Brain microvascular endothelial cell (primary cell): Measurements from ENCODE around the gene HOXD3.
A peak's percentile ranks its signal among the peaks of the same experiment; 100 is the strongest.

ENCODE experiments used
- DNase-seq: peaks from one replicate; pipeline ENCODE4 v3.0.0-alpha.2; 2020
- H3K27ac ChIP-seq: fragments of 250-450 bp; sonication (Bioruptor Pico); 2 replicates; pipeline ENCODE4 v1.5.1; 2020; ENCODE audit warnings: mild to moderate bottlenecking, moderate library complexity
- H3K27me3 ChIP-seq: fragments of 250-450 bp; sonication (Bioruptor Pico); replicated peaks from 2 replicates; pipeline ENCODE4 v1.5.1; 2020; ENCODE audit warnings: mild to moderate bottlenecking
- H3K36me3 ChIP-seq: fragments of 250-450 bp; sonication (Bioruptor Pico); replicated peaks from 2 replicates; pipeline ENCODE4 v1.5.1; 2020; ENCODE audit warnings: mild to moderate bottlenecking
- H3K4me3 ChIP-seq: 2 replicates; pipeline ENCODE4 v1.5.1; 2011; ENCODE audit warnings: low read depth, mild to moderate bottlenecking, control low read depth, low read length, moderate library complexity
- CTCF ChIP-seq: IDR thresholded peaks from 2 replicates; pipeline ENCODE4 v1.5.1; 2011; ENCODE audit warnings: low read depth, mild to moderate bottlenecking, moderate library complexity, low read length, control low read depth, inconsistent platforms; ENCODE audit errors: missing control alignments
- in situ Hi-C: cut with HindIII; loops from 2 replicates; pipeline ENCODE4 v1.10.0; 2017; ENCODE audit warnings: low sequenced_read_pairs, low pct_ligation_motif_present

The HOXD3 gene

DNA sequence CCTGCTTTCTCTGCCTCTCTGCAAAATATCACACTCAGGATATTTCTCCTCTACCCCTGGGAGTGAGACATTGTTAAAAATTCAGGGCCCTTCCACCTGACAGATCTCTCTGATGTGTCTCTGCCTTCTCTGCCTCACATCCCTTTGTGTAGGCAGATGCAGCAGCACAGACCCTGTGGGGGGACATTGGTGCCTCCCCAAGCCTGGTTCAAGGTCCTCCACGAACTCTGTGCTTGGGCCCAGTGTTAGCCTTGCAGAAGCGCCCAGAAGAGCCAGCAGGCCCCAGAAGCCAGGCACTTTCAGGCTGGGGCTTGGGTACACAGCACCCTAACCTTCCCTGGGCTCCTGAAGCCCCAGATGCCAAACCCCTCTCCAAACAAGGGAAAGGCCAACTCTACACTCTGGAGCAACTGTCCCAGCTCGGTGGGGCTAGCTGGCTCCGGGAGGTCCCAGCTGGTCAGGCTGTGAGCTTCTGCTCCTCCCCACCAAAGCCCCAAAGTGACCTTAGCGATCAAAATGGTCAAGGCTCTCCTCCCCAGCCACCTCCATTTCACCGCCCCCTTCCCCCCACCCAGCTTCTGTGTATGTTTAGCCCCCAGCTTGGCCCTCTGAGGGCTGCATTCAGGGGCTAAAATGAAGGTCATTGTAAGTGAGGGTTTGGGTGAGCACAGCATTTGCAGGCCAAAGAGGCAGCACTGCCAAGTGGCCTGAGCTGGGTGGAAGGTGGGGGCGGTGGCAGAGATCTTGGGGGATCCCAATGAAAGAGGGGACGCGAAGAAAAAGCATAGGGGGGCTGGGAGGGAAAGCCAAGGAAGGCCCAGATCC, 31.9 kb upstream of the HOXD3 start:
- no peak overlapping the region for H3K4me3 ChIP-seq
- TF ChIP-seq CTCF: no peak
- H3K27me3 ChIP-seq: peaks cover 92% of the 10 kb centered on the region
- no peak overlapping the region for H3K27ac ChIP-seq
- DNase-seq: no peak
- H3K36me3 ChIP-seq: no peaks in the 10 kb centered on the region
- in situ Hi-C loops: loop anchor here (25.0 kb wide), 1 partner anchor 512 kb away; no protein-coding TSS in a partner anchor

DNA sequence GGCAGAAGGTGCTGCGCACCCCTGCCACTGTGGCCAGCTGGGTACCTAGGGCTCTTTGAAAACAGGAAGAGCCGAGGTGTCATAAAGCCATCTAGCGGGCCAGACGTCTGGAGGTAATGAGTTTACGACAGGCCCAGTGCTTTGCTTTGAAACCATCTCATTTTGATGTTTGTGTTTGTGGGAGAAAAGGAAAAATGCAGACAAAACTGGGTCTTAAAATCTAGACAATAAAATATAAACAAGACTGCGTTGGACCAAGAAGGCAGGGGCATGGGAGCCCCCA, 31.4 kb upstream of the HOXD3 start:
- H3K27me3 ChIP-seq: peaks cover 92% of the 10 kb centered on the region
- H3K36me3 ChIP-seq: no peaks in the 10 kb centered on the region
- in situ Hi-C loops: loop anchor here (25.0 kb wide), 1 partner anchor 512 kb away; no protein-coding TSS in a partner anchor
- no peak for DNase-seq
- no peak overlapping the region for H3K4me3 ChIP-seq
- no peak overlapping the region for H3K27ac ChIP-seq
- TF ChIP-seq CTCF: no peak

GRCh38 chr2:176126929-176127773, 30.0 kb upstream of the HOXD3 start:
- Histone ChIP-seq H3K27ac (no peak overlapping the region), H3K4me3 (no peak overlapping the region), H3K27me3 (peaks cover 92% of the 10 kb centered on the region), H3K36me3 (no peaks in the 10 kb centered on the region)
- in situ Hi-C loops: loop anchor here (25.0 kb wide), 1 partner anchor 510 kb away; no protein-coding TSS in a partner anchor
- TF ChIP-seq CTCF: peak; percentile 81
- DNase-seq: peak; percentile 48

- H3K27me3 ChIP-seq: peaks cover 90% of the 10 kb centered on the region
- in situ Hi-C loops: loop anchor here (25.0 kb wide), 1 partner anchor 510 kb away; no protein-coding TSS in a partner anchor
- no peak overlapping the region for H3K27ac ChIP-seq
- no peak for DNase-seq
- no peak for TF ChIP-seq CTCF
- H3K4me3 ChIP-seq: no peak overlapping the region
- no peaks in the 10 kb centered on the region for H3K36me3 ChIP-seq
These were observed 29.4 kb upstream of the HOXD3 start for GRCh38 chr2:176127774-176128072.

DNA sequence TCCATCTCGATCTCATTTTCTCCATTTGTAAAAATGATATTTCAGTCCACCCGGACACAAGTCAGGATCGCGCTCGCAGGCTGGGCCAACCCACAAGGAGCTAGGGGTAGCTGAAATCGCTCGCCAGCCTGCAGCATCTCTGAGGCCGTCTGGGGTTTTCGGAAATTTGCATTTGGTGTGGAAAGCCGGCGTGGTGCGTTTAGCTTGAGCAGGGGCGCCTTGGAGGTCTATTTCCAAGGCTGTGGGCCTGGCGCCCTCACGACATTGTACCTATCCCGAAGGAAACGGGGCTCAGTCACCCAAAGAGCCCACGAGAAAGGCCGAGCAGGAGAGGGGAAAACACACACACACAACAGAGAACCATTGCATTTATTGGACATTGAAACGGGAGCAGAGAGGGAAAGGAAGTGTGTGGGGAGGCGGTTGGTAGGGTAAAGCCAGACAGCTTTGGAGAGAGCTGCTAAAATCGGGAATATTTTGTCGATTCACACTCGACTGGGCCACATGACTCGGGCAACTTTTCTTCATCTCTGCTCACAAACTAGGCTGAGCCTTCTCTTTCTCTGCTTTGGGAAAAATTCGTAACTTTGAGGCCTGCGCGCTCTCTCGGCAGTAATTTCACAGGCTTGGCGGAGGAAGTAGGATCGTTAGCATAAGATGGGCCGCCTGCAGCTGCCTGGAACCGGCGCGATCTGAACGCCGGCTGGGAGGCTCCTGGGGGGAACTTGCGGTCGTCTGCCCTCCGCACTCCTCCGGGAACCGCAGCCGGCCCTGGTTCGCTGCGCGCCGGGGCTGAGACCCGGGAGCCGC, 28.7 kb upstream of the HOXD3 start:
- no peak overlapping the region for H3K4me3 ChIP-seq
- no peak overlapping the region for H3K27ac ChIP-seq
- H3K36me3 ChIP-seq: no peaks in the 10 kb centered on the region
- in situ Hi-C loops: loop anchor here (25.0 kb wide), 1 partner anchor 509 kb away; no protein-coding TSS in a partner anchor
- peaks cover 90% of the 10 kb centered on the region for H3K27me3 ChIP-seq
- no peak for DNase-seq
- no peak for TF ChIP-seq CTCF
